Stimulated activated CD8-positive, alpha-beta memory T cell treated with anti-CD3 and anti-CD28 coated beads, Interleukin-15, amount 100 ng/mL, for 4 hours (primary cell): Measurements from ENCODE around the gene XAF1.
A peak's percentile ranks its signal among the peaks of the same experiment; 100 is the strongest.
"Not testable (repeated sequence)": the region's sequence is repeated elsewhere in the genome, so short reads cannot be mapped to it uniquely, and the experiment has no call there.

Experiments
- DNase-seq, 2 donors: peaks; one replicate each; pipeline ENCODE4 v3.0.0-alpha.2; 2020; ENCODE audit warnings: low read depth in 2 of 2

Gene XAF1, protein sequence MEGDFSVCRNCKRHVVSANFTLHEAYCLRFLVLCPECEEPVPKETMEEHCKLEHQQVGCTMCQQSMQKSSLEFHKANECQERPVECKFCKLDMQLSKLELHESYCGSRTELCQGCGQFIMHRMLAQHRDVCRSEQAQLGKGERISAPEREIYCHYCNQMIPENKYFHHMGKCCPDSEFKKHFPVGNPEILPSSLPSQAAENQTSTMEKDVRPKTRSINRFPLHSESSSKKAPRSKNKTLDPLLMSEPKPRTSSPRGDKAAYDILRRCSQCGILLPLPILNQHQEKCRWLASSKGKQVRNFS

DNA sequence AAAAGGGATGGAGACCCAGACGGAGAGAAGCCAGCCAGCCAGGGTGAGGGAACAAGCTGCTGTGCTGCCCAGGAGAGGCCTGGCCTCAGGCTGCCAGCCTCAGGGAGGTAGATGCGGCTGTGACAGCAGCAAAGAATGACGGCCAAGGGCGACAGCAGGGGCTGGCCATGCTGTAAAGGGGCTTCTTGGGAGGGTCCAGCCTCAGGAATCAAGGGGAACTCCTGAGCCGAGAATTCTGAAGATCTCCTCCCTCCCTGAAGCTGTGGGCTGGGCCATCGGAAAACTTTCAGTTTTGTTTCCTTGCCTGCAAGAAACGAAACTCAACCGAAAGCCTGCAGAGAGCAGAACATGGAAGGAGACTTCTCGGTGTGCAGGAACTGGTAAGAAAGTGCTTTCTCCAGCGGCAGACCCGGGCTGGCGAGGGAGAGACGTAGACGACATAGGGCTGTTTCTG, at the start of gene XAF1:
Gene XAF1 (plus strand): TSS at position 316 of the 454 bp plus-strand sequence. CDS start 33 bp downstream, at position 349.
- DNase-seq: peak; percentile 30 to 45

DNA sequence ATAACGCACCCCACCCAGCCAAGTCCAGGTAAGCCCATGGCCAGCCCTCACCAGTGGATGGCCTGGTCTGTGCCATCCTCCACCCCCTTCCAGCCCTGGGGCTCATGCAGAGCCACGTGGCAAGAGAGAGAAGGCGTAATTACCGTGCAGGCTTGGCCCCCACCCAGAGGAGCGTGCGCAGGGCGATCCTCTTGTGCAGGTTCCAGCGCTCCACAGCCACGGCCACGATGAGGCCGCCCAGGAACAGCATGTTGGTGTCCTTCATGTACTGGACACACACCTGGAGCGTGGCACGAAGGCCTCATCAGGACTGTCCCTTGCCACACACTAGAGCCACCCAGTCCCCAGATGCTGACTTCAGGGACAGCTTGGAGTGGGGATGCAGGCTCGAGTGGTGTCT, 49.3 kb upstream of the XAF1 start:
- DNase-seq: no peak

GRCh38 chr17:6706996-6707395, 48.9 kb upstream of the XAF1 start:
- DNase-seq: no peak

- DNase-seq: no peak
Measured at GRCh38 chr17:6708357-6708961, 47.4 kb upstream of the XAF1 start.

GRCh38 chr17:6710317-6710716, 45.5 kb upstream of the XAF1 start:
- no peak for DNase-seq

DNA sequence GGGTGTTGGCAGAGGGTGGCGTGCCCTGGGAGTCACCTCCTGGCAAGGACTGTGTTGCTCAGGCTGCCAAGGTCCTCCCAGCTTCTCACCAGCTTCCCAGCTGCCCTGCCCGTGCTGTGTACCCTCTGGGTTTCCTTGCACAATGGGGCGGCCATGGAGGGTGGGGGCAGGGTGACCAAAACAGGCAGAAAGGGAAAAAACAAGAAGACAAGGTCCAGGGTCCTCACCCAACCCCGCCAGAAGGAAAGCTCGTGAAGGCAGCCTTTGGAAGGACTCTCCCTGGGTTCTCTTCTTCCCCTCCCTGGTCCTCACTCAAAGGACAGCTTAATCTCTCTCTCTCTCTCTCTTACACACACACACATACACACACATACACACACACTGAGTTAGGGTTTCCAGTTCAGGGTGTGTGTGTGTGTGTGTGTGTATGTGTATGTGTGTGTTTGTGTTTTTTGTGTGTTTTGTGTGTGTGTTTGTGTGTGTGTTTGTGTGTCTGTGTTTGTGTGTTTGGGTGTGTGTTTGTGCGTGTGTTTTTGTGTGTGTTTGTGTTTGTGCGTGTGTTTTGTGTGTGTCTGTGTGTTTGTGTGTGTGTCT, 44.7 kb upstream of the XAF1 start:
- DNase-seq: no peak

- DNase-seq: no peak
Measured at GRCh38 chr17:6711681-6712057, 44.2 kb upstream of the XAF1 start.

GRCh38 chr17:6712058-6712853, 43.6 kb upstream of the XAF1 start:
- no peak for DNase-seq

DNA sequence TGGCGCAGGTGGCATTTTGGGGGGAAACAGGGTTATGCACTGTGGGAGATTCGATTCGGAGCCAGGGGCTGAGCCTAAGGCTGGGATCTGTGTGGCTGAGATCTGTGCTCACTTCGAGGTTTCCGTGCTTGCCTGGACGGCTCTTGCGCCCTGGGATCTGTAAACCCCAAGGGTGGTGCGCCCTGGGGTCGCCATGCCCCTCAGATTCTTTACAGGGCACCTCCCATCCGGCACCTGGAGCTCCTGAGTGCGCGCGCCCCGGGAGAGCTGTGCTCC, 43.1 kb upstream of the XAF1 start:
- no peak for DNase-seq

GRCh38 chr17:6713130-6713917, 42.5 kb upstream of the XAF1 start, which contains the start of gene SLC13A5:
Gene SLC13A5 (minus strand): TSS chr17:6713369. CDS start chr17:6713333, 36 bp downstream.
- no peak for DNase-seq

DNA sequence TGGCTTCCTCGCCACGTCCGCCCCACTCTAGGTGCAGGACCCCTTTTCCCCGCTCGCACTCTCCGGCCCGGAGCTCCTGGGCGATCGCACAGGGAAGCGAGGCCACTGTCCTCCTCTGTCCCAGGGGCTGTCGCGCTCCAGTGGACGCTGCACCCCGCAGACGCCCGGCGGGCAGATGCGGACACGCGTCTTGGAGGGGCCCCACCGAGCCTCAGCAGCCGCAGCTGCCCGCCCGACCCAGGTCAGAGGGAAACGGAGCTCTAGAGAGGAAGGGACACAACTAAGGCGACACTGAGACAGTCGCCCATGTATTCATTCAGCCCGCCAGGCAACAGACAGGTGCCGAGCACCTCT, 42.0 kb upstream of the XAF1 start:
- DNase-seq: no peak

DNA sequence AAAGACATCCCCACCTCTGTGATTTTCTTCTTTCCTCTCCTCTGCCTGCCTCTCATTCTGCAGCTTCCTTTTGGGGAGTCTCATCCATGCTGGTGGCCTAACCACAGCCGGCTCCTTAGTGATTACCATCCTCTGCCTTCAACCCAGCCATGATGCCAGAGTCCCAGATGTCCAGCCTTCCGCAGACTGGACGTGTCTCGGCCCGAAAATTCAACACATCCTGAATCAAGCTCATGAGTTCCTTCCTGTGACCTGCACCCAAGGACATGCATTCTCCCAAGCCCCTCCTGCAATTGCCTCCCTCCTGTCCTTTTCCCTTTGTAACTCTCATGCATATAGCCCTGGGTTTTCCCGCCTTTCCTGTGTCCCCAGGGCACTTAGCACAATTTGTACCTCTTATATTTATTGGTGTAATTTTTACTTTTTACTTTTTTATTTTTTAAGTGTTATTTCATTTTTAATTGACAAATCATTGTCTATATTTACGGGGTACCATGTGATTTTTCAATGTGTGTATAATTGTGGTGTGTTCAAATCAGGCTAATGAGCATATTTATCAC, 41.5 kb upstream of the XAF1 start:
- DNase-seq: no peak

- no peak for DNase-seq
Measured at GRCh38 chr17:6716736-6717135, 39.1 kb upstream of the XAF1 start.

DNA sequence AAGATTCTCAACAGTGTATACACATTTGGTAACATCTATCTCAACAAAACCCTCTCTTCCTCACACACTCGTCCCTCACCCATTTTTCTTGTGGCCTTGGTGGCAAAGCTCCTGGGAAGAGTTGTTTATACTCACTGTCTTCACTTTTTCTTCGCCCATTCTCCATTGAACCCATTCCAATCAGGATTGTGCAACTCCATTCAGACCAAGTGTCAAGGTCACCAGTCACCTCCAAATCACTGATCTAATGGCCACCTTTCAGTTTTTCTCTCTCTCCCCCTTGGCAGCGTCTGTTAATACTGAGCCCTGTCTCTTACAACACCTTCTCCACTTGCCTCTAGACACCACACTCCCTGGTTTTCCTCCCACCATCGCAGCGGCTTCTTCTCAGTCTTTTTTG, 34.1 kb upstream of the XAF1 start:
- no peak for DNase-seq

GRCh38 chr17:6724009-6724408, 31.8 kb upstream of the XAF1 start:
- no peak for DNase-seq

GRCh38 chr17:6729531-6729930, 26.3 kb upstream of the XAF1 start:
- no peak for DNase-seq

DNA sequence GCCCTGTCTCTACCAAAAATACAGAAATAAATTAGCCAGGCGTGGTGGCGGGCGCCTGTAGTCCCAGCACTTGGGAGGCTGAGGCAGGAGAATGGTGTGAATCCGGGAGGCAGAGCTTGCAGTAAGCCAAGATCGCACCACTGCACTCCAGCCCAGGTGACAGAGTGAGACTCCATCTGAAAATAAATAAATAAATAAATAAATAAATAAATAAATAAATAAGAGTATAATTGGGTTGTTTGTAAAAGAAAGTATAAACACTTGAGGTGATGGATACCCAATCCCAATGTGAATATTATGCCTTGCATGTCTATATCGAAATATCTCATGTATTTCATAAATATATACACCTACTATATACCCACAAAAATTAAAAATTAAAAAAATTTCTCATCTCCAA, 9.2 kb upstream of the XAF1 start:
- not testable (repeated sequence) for DNase-seq

GRCh38 chr17:6748617-6749016, 7.2 kb upstream of the XAF1 start:
- no peak for DNase-seq

- DNase-seq: no peak
Measured at GRCh38 chr17:6749519-6749918, 6.3 kb upstream of the XAF1 start.

DNA sequence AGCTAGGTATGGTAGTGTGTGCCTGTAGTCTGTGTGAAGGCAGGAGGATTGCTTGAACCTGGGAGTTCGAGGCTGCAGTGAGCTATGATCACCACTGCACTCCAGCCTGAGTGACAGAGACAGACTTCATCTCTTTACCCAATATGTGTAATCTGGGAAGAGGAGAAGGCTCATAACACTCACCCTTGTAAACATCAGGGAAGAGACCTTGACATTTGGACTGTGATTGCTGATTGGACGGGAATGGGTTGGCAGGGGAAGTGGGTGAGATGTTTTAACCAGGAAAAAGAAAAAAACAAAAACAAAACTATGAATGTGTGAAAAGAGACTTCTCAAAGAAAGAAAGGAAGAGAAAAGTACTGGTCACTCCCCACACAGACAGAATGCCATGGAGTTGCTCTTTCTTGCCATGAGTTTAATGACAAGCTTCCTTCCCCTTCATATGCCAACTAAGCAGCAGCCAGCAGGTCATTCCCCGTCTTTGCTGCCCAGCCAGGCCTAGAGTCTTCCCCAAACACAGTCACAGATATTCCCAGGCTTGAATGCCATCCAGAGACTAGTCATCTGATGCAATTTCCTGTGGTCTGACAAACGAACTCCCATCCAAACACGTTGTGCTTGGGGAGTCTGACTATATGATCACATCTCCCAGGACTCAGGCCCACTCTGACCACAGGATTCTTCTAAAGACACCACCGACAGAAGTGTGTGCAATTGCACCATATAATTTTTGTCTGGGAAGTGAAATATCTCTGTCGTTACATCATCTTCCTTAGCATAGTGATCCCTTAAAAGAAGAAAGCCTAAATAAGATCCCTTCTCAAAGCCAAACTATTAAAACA, 3.6 kb upstream of the XAF1 start:
- DNase-seq: no peak
